DND-41 (cell line): ENCODE measurements around the gene CHN2.

ENCODE experiments used
- EZH2 ChIP-seq: IDR thresholded peaks from 3 replicates; pipeline ENCODE4 v1.6.1; 2012; ENCODE audit warnings: borderline replicate concordance, low read depth, mild to moderate bottlenecking, moderate library complexity, low read length, inconsistent platforms; ENCODE audit not compliant: severe bottlenecking
- TF ChIP-seq, protein P1 (sequence below): IDR thresholded peaks from 2 replicates; pipeline ENCODE4 v1.5.1; 2012; ENCODE audit warnings: borderline replicate concordance, low read length, moderate library complexity, mild to moderate bottlenecking; ENCODE audit not compliant: poor library complexity, severe bottlenecking; ENCODE audit errors: extremely low read depth

DNA sequence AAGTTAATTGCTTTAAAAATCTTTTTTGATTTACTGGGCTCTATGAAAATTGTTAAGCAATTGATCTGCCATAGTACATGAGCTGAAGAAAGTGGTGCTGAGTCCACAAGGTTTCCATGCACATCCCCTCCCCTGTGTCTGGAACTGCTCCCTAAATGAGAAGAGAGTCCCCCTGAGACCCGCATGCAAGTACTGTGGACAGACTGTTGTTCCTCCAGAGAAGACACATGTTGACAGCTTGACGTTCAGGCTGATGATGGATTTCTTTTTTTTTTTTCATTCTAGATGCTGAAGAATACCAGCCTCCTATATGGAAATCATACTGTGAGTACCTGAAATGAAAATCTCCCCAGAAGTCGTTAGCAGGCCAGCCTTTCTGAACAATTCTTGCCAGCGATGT is 159.8 kb downstream of the CHN2 start:
- TF ChIP-seq, protein P1, sequence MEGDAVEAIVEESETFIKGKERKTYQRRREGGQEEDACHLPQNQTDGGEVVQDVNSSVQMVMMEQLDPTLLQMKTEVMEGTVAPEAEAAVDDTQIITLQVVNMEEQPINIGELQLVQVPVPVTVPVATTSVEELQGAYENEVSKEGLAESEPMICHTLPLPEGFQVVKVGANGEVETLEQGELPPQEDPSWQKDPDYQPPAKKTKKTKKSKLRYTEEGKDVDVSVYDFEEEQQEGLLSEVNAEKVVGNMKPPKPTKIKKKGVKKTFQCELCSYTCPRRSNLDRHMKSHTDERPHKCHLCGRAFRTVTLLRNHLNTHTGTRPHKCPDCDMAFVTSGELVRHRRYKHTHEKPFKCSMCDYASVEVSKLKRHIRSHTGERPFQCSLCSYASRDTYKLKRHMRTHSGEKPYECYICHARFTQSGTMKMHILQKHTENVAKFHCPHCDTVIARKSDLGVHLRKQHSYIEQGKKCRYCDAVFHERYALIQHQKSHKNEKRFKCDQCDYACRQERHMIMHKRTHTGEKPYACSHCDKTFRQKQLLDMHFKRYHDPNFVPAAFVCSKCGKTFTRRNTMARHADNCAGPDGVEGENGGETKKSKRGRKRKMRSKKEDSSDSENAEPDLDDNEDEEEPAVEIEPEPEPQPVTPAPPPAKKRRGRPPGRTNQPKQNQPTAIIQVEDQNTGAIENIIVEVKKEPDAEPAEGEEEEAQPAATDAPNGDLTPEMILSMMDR = no peak
- no peak for TF ChIP-seq EZH2
